GM10266 (cell line): ENCODE measurements around the gene TMEM131.

Source experiments
- DNase-seq: peaks from one replicate; pipeline ENCODE4 v3.0.0; 2012; ENCODE audit errors: extremely low spot score
- TF ChIP-seq, protein P1 (sequence below): IDR thresholded peaks from 2 replicates; pipeline ENCODE4 v1.5.1; 2012; ENCODE audit warnings: mild to moderate bottlenecking, low read depth; ENCODE audit not compliant: control insufficient read depth, insufficient read depth; ENCODE audit errors: missing control alignments

The TMEM131 gene

DNA sequence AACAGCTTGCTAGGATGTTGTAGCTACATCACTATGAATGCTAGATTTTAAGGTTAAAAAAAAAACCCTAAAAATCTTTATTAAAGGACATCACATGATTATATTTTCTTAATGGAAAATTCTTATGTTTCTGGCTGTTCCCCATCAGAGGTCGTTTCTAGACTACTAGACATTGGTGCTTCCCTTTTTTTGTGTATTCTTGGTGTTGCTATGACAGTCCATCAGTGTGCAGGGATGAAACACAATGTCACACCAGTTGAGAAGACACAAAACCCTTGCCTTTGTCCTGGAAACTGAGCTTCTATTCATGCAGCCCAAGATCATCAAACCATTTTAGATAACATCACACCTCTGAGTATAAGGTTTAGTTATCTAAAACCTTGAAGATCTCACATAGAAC, 19.9 kb upstream of the TMEM131 start:
- no peak for DNase-seq
- TF ChIP-seq, protein P1, sequence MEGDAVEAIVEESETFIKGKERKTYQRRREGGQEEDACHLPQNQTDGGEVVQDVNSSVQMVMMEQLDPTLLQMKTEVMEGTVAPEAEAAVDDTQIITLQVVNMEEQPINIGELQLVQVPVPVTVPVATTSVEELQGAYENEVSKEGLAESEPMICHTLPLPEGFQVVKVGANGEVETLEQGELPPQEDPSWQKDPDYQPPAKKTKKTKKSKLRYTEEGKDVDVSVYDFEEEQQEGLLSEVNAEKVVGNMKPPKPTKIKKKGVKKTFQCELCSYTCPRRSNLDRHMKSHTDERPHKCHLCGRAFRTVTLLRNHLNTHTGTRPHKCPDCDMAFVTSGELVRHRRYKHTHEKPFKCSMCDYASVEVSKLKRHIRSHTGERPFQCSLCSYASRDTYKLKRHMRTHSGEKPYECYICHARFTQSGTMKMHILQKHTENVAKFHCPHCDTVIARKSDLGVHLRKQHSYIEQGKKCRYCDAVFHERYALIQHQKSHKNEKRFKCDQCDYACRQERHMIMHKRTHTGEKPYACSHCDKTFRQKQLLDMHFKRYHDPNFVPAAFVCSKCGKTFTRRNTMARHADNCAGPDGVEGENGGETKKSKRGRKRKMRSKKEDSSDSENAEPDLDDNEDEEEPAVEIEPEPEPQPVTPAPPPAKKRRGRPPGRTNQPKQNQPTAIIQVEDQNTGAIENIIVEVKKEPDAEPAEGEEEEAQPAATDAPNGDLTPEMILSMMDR, result no peak

DNA sequence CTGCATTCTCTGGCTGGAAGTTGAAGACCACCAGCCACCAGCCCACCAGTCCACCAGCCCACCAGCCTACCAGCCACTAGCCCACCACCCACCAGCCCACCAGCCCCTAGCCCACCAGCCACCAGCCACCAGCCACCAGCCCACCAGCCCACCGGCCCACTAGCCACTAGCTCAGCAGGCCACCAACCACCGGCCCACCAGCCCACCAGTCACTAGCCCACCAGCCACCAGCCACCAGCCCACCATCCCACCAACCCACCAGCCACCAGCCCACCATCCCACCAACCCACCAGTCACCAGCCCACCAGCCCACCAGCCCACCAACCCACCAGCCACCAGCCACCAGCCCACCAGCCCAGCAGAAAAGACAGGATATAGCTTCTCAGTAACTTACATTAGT, 18.6 kb upstream of the TMEM131 start:
- TF ChIP-seq, protein P1, result no peak
- DNase-seq, result no peak

DNA sequence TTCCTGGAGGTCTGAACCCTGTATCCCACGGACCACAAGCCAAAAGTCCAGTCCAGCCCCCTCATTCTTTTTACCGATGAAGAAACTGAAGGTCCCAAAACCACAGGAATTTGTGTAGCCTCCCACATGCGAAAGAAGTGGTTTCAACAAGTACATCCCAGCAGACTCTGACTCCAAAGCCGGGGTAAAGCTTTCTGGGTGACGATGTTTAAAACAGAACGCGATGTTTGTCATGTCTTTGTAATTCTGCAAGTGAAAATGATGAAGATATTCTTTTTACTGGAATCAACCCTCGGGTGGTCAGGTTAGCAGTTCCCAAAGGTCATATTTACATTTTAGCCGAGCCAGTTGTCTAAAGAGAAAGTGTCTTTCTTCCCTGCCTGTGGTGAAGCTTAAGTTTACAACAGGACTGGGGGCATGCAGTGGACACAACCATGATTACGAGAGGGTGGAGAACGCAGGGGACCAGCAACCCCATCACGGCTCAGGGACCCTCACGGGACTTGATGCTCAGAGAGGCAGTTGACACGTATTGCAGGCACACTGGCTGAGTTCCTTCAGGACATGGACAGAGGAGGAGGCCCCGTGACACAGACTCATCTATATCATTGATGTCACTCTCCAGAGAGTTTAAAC, 17.8 kb upstream of the TMEM131 start:
- TF ChIP-seq, protein P1, result no peak
- peak; percentile 59 for DNase-seq

DNA sequence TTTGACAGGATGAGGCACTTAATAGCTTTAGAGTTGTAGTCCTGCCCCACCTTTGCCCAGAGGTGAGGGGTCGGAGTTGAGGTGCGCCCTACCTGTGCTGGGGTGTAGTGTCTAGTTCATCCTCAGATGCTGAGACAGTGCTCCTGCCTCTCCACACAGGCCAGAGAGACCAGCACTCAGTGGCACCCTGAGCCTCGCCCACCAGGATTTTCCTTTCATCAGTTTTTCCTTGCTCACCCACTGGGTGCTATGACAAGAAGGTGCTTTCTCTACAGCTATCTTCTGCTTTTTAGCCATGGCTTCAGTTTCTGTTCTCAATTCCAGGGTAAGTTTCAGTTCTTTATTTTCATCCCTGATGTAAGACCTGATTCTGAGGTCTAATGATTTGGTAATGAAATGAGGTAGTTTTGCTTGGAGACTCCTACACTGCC, 16.8 kb upstream of the TMEM131 start:
- TF ChIP-seq, protein P1, result no peak
- DNase-seq, result peak; percentile 78

DNA sequence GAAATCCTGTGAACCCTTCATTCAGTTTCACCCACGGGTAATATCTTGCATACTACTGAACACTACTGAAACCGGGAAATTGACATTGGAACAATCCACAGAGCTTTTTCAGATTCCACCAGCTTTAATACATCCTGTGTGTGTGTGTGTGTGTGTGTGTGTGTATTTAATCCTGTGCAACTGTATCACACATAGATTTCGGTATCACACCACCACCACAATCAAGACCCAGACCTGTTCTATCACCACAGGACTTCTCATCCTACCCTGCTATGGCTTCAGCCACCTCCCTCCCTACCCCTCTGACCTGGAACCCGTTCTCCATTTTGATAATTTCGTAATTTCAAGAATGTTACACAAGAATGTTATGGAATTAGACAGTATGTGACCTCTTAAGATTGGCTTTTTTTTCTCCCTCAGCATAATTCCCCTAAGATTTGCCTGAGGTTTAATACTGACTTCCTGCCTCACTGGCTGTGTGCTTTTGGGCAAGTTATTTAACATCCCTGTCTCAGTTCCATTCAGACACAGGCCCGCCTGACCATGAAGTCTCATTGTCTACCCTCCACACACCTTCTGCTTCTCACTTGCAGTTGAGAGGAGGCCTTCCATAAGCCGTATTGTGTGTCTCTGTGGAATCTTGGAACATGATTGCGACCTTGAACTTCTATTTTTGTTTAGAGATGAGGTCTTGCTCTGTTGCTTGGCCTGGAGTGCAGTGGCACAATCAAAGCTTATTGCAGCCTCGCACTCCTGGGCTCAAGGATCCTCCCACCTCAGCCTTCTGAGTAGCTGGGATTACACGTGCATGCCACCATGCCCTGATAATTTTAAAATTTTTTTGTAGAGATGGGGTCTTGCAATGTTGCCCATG, 14.4 kb upstream of the TMEM131 start:
- TF ChIP-seq, protein P1, result no peak
- no peak for DNase-seq

DNA sequence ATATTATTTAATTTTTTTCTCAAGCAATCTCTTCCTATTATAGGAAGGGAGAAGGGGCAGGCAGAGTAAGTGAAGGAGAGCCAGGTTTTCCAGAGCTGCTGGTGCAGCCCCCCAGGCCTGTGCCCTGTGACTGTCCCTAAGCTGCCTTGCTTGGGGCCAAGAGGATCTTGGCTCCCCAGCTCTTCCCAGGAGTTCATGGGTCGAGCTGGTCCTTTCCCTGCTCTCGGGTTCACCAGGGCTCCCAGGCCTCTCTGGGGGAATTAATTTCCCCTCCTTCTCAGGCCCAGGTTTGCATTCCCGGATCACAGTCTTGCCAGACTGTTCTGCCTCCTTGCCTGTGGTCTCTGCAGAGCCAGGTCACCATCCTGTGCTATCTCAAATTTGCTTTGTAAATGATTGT, 12.7 kb upstream of the TMEM131 start:
- TF ChIP-seq, protein P1, result no peak
- no peak for DNase-seq

DNA sequence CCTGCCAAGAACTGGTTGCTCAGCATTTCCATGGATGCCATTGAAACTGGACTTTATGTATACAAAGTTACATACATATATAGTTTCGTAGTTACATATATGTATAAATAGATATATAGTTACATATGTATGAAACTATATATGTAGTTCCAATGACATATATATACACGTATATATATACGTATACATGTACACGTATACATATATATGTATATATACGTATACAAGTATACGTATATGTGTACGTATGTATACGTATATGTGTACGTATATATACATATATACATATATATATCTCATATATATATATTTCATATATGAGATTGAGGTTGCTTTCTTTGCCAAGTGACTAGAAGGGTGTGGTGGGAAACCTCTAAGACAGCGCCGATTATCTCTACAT, 10.6 kb upstream of the TMEM131 start:
- no peak for DNase-seq
- TF ChIP-seq, protein P1, result no peak
